SIG-M5 treated with dmso at 0.1 percent for 504 hours (cell line): Measurements from ENCODE around the gene ARMC9.
"Not testable (repeated sequence)": the region's sequence is repeated elsewhere in the genome, so short reads cannot be mapped to it uniquely, and the experiment has no call there.

Experiments
- DNase-seq: peaks from one replicate; lab custom pipeline; 2025; ENCODE audit not compliant: unreplicated experiment; lab: John Stamatoyannopoulos, UW

The ARMC9 gene

GRCh38 chr2:231394211-231395141, 196.0 kb downstream of the ARMC9 start:
- DNase-seq, result no peak

GRCh38 chr2:231395188-231396057, 197.0 kb downstream of the ARMC9 start, which contains the start of gene B3GNT7:
B3GNT7 (plus strand) TSS chr2:231395710; CDS start chr2:231395804, 94 bp downstream.
- no peak for DNase-seq

- DNase-seq, result no peak
Measured at GRCh38 chr2:231396058-231396821, 197.8 kb downstream of the ARMC9 start.

DNA sequence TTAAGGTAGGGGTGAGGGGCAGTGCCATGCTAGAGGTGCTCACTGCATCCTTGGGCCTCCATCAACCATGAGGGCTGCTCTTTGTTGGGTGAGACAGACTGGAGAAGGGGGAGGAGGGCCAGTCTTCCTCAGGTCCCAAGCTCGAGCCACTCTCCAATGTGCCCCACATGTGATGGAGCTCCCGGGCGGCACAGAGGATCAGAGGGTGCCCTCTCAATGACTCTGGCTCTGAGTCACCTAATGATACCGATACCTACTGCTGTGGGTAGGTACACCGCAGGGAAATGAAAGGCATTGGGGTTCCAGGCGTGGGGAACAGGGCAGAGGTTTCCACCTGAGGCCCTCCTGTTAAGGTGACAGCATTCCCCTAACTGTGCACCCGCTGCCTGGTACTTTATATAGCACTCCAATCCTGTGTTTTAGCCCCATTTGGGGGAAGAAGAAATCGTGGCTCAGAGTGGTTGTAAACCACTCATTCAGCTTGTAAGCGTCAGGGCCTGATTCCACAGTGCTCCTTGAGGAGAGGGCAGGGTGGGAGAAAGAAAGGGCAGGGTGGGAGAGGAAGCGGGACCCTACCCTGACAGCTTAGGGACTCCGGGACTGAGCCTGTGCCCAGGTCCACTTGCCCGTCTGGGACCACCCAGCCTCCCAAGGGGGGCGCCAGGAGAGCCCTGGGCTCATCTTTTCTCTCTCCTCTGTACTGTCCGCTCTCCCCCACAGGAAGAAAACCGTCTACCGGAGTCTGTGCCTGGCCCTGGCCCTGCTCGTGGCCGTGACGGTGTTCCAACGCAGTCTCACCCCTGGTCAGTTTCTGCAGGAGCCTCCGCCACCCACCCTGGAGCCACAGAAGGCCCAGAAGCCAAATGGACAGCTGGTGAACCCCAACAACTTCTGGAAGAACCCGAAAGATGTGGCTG, 198.8 kb downstream of the ARMC9 start:
- no peak for DNase-seq

DNA sequence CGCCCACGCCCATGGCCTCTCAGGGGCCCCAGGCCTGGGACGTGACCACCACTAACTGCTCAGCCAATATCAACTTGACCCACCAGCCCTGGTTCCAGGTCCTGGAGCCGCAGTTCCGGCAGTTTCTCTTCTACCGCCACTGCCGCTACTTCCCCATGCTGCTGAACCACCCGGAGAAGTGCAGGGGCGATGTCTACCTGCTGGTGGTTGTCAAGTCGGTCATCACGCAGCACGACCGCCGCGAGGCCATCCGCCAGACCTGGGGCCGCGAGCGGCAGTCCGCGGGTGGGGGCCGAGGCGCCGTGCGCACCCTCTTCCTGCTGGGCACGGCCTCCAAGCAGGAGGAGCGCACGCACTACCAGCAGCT, 199.5 kb downstream of the ARMC9 start:
- DNase-seq, result no peak

DNA sequence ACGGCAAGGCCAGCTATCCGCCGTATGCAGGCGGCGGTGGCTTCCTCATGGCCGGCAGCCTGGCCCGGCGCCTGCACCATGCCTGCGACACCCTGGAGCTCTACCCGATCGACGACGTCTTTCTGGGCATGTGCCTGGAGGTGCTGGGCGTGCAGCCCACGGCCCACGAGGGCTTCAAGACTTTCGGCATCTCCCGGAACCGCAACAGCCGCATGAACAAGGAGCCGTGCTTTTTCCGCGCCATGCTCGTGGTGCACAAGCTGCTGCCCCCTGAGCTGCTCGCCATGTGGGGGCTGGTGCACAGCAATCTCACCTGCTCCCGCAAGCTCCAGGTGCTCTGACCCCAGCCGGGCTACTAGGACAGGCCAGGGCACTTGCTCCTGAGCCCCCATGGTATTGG, 200.2 kb downstream of the ARMC9 start:
- no peak for DNase-seq

GRCh38 chr2:231399046-231399852, 200.8 kb downstream of the ARMC9 start:
- DNase-seq, result no peak

DNA sequence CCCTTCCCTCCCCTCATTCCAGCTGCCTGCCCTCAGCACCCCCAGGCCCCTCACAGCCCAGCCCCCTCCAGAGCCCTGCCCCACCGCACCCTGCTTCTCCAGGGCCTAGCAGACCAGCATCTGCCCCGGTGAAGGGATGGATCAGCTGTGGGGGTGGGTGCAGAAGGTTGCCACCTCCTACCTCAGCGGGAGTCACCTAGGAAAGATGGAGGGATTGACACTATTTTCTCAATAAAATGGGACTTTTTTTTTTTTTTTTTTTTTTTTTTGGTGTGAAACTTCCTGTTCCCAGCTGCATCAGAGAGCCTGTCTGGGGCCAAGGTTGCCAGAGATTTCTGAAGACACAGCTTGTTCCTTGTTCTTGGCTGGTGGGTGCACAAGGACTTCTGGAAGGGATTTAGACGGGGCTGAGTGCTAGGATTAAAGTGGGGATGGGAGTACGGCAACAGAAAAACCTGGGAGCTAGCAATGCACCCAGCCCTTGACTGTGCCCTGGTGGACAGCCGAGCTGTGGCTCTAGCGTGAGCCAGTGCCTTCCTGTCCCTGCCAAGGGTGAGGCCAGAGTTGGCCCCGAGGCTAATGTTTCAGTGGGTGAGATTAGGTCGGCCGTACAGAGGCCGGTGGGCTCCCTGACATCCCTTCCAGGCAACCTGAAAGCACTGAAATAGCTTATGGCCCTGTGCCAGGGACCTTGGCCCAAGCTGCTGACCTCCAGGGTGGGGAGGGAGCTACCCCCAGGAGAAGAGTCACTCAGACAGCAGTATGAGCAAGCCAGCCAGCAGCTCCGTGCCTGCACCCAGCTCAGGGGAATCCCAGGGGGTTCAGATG, 201.6 kb downstream of the ARMC9 start:
- no peak for DNase-seq

GRCh38 chr2:231400681-231401080, 202.2 kb downstream of the ARMC9 start:
- not testable (repeated sequence) for DNase-seq

GRCh38 chr2:231401101-231401500, 202.7 kb downstream of the ARMC9 start:
- DNase-seq, result not testable (repeated sequence)

DNA sequence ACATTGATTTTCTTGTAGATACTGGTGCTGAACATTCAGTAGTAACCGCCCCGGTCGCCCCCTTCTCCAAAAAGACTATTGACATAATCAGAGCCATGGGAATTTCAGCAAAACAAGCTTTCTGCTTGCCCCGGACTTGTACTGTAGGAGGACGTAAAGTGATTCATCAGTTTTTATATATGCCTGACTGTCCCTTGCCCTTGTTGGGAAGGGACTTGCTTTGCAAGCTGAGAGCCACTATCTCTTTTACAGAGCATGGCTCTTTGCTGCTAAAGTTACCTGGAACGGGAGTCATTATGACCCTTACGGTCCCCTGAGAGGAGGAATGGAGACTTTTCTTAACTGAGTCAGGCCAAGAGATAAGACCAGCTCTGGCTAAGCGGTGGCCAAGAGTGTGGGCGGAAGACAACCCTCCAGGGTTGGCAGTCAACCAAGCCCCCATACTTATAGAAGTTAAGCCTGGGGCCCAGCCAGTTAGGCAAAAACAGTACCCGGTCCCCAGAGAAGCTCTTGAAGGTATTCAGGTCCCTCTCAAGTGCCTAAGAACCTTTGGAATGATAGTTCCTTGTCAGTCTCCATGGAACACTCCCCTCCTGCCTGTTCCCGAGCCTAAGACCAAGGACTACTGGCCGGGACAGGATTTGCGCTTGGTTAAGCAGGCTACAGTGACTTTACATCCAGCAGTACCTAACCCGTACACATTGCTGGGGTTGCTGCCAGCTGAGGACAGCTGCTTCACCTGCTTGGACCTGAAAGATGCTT, 205.2 kb downstream of the ARMC9 start:
- not testable (repeated sequence) for DNase-seq

DNA sequence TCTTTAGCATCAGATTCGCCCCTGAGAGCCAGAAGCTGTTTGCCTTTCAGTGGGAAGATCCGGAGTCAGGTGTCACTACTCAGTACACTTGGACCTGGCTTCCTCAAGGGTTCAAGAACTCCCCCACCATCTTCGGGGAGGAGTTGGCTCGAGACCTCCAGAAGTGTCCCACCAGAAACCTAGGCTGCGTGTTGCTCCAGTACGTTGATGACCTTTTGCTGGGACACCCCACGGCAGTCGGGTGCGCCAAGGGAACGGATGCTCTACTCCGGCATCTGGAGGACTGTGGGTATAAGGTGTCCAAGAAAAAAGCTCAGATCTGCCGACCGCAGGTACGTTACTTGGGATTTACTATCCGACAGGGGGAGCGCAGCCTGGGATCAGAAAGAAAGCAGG, 205.8 kb downstream of the ARMC9 start:
- not testable (repeated sequence) for DNase-seq

- DNase-seq, result not testable (repeated sequence)
Measured at GRCh38 chr2:231405601-231406367, 207.4 kb downstream of the ARMC9 start.

GRCh38 chr2:231407686-231408085, 209.3 kb downstream of the ARMC9 start:
- not testable (repeated sequence) for DNase-seq

DNA sequence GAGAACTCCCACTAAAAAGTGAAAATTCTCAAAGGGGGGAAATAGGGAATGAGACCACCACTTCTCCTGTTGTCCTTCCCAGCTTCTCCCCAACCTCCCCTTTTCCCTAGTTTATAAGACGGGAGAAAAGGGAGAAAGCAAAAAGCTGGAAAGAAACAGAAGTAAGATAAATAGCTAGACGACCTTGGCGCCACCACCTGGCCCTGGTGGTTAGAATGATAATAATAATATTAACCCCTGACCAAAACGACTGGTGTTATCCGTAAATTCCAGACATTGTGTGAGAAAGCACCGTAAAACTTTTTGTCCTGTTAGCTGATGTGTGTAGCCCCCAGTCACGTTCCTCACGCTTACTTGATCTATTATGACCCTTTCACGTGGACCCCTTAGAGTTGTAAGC, 209.9 kb downstream of the ARMC9 start:
- DNase-seq, result not testable (repeated sequence)

DNA sequence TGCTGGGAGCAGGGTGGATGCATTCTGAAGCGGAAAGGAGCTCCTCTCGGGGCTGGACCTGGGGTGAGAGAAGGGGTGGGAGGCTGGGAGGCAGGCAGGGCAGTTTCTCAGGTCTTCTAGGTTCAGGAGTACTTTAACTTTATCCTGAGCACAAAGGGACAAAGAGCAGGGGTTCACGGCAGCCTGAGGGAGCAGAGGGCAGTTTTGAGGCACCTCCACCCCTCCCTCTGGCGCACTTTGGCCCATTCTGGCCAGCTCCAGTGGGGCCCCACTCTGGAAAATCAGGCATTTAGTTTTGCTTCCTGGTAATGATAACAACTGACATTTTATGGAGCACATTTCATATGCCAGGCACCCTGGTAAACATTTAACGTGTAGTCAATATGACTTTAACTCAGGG, 211.3 kb downstream of the ARMC9 start:
- DNase-seq, result no peak
